ENCODE data around the gene OPN4.

The OPN4 gene

GRCh38 chr10:86708068-86708782 is 53.9 kb downstream of the OPN4 start:
- no peak for TF ChIP-seq CTCF (conservative IDR thresholded peaks at IDR 0.05; ENCODE audit: low read length)
- DNase-seq (ENCODE audit: low read depth) = no peak
- H3K4me3 ChIP-seq (ENCODE audit: low read length) = no peak overlapping the region

GRCh38 chr10:86708783-86709380 is 54.5 kb downstream of the OPN4 start:
- DNase-seq (ENCODE audit: low read depth) = no peak
- no peak for TF ChIP-seq CTCF (conservative IDR thresholded peaks at IDR 0.05; ENCODE audit: low read length)
- H3K4me3 ChIP-seq (ENCODE audit: low read length) = no peak overlapping the region

GRCh38 chr10:86709396-86710185 is 55.2 kb downstream of the OPN4 start:
- H3K4me3 ChIP-seq (ENCODE audit: low read length) = no peak overlapping the region
- TF ChIP-seq CTCF (conservative IDR thresholded peaks at IDR 0.05; ENCODE audit: low read length) = no peak
- DNase-seq (ENCODE audit: low read depth) = no peak

GRCh38 chr10:86710987-86711512 is 56.7 kb downstream of the OPN4 start:
- peak overlapping the region; percentile 59 for H3K4me3 ChIP-seq (ENCODE audit: low read length)
- peak; percentile 64 for TF ChIP-seq CTCF (conservative IDR thresholded peaks at IDR 0.05; ENCODE audit: low read length)
- DNase-seq (ENCODE audit: low read depth) = peak; percentile 90

GRCh38 chr10:86711513-86712316 is 57.4 kb downstream of the OPN4 start:
- DNase-seq (ENCODE audit: low read depth) = peak; percentile 28

More at GRCh38 chr10:86711513-86712316, 57.4 kb downstream of the OPN4 start:
- peak overlapping the region; percentile 59 for H3K4me3 ChIP-seq (ENCODE audit: low read length)
- no peak for TF ChIP-seq CTCF (conservative IDR thresholded peaks at IDR 0.05; ENCODE audit: low read length)

Data from AG10803 (cell line).